GM12878 (cell line): ENCODE measurements around the gene KLHL8. TPM values are rescaled to one million over a fixed set of nuclear protein-coding genes. Genes with fewer than 3 reads are reported as not detected.

ENCODE experiments used
- ATAC-seq: fragments of 200-7000 bp; cut with Tn5 transposase; 3 replicates; pipeline ENCODE4 v1.9.1; 2020; ENCODE audit warnings: mild to moderate bottlenecking, moderate library complexity
- BruUV-seq: library from RNA; stranded (reverse); fragments of 400-500 nt; replicated peaks from 2 replicates; lab custom pipeline; 2021; lab: Mats Ljungman, UMichigan
- CTCF ChIA-PET: fragments of 300-600 bp; sonication (Branson Sonifier 250); formaldehyde crosslinking; extraction: SDS; loops from one replicate; lab custom pipeline; 2021; ENCODE audit warnings: inconsistent platforms; lab: Yijun Ruan, JAX
- POLR2A ChIA-PET: fragments of 350-600 bp; formaldehyde crosslinking; extraction: SDS; loops from one replicate; lab custom pipeline; 2021; ENCODE audit warnings: inconsistent platforms; lab: Charles Lee
- RAD21 ChIA-PET: fragments of 300-600 bp; sonication (Branson Sonifier 250); formaldehyde crosslinking; loops from one replicate; lab custom pipeline; 2023; ENCODE audit warnings: antibody characterized with exemption; ENCODE audit not compliant: unreplicated experiment; lab: Charles Lee
- SMC1A ChIA-PET: fragments of 300-600 bp; sonication (Branson Sonifier 250); formaldehyde crosslinking; loops from one replicate; lab custom pipeline; 2023; ENCODE audit not compliant: unreplicated experiment, uncharacterized antibody; lab: Charles Lee
- DNase-seq: peaks from one replicate; pipeline ENCODE4 v3.0.0-alpha.2; 2011; ENCODE audit warnings: low read depth, low spot score
- FAIRE-seq: peaks from 3 replicates; lab custom pipeline; 2011; peaks lifted over from hg19 to GRCh38; lab: Jason Lieb, UNC
- H2AFZ ChIP-seq: 2 replicates; pipeline ENCODE4 v1.6.0; 2011; ENCODE audit warnings: low read depth, low read length, control low read depth; ENCODE audit not compliant: control insufficient read depth
- H3K27ac ChIP-seq: 2 replicates; pipeline ENCODE4 v1.5.1; 2011; ENCODE audit warnings: control low read depth; ENCODE audit not compliant: control insufficient read depth, insufficient read depth
- H3K27me3 ChIP-seq, 2 experiments: replicated peaks in 1 of 2; 2 replicates each; pipeline versions ENCODE4 v1.6.0 to v1.6.1; 2011; ENCODE audit warnings: low read length in 1 of 2; ENCODE audit not compliant: control insufficient read depth in 2 of 2, insufficient read depth in 2 of 2
- H3K36me3 ChIP-seq, 2 experiments: 2 replicates each; pipeline ENCODE4 v1.5.1; 2011; ENCODE audit warnings: low read length in 1 of 2; ENCODE audit not compliant: control insufficient read depth in 2 of 2, insufficient read depth in 2 of 2
- H3K4me1 ChIP-seq: 2 replicates; pipeline ENCODE4 v1.6.1; 2011; ENCODE audit warnings: mild to moderate bottlenecking, low read length, moderate library complexity, mixed read lengths; ENCODE audit not compliant: control insufficient read depth, insufficient read depth
- H3K4me2 ChIP-seq: 2 replicates; pipeline ENCODE4 v1.6.0; 2011; ENCODE audit warnings: control low read depth; ENCODE audit not compliant: control insufficient read depth, insufficient read depth
- H3K4me3 ChIP-seq: fragments of 200-600 bp; sonication (generic); 2 replicates; pipeline ENCODE4 v1.5.1; 2016
- H3K79me2 ChIP-seq: 2 replicates; pipeline ENCODE4 v1.6.0; 2011; ENCODE audit warnings: low read length; ENCODE audit not compliant: control insufficient read depth, insufficient read depth
- H3K9ac ChIP-seq: 2 replicates; pipeline ENCODE4 v1.8.0; 2011; ENCODE audit warnings: low read length, control low read depth, mixed read lengths; ENCODE audit not compliant: control insufficient read depth, insufficient read depth
- H3K9me3 ChIP-seq: replicated peaks from 3 replicates; pipeline ENCODE4 v1.5.1; 2011; ENCODE audit warnings: mild to moderate bottlenecking, low read length; ENCODE audit not compliant: control insufficient read depth, insufficient read depth
- H4K20me1 ChIP-seq: 2 replicates; pipeline ENCODE4 v1.6.0; 2011; ENCODE audit not compliant: control insufficient read depth, insufficient read depth
- BRCA1 ChIP-seq: IDR thresholded peaks from 2 replicates; pipeline ENCODE4 v1.6.1; 2011; ENCODE audit warnings: low read depth, low read length, improper control_type of control experiment
- E4F1 ChIP-seq: fragments of 450-650 bp; IDR thresholded peaks from 2 replicates; pipeline ENCODE4 v1.6.1; 2018; ENCODE audit warnings: borderline replicate concordance, mild to moderate bottlenecking; ENCODE audit not compliant: partially characterized antibody
- IRF5 ChIP-seq: fragments of 450-650 bp; IDR thresholded peaks from 2 replicates; pipeline ENCODE4 v1.6.1; 2017; ENCODE audit warnings: borderline replicate concordance
- MYB ChIP-seq: fragments of 150-350 bp; IDR thresholded peaks from 2 replicates; pipeline ENCODE4 v1.6.1; 2014; ENCODE audit warnings: mild to moderate bottlenecking, low read depth, low read length, borderline replicate concordance
- NR2F1 ChIP-seq: fragments of 450-650 bp; conservative IDR thresholded peaks from 2 replicates; pipeline ENCODE4 v1.6.1; 2017; ENCODE audit warnings: mild to moderate bottlenecking
- NRF1 ChIP-seq: conservative IDR thresholded peaks from 2 replicates; pipeline ENCODE4 v1.6.1; 2011; ENCODE audit warnings: mild to moderate bottlenecking, low read depth, low read length, improper control_type of control experiment
- POLR2AphosphoS2 ChIP-seq: IDR thresholded peaks from 2 replicates; pipeline ENCODE4 v1.6.1; 2011; ENCODE audit warnings: low read depth, mild to moderate bottlenecking, low read length, improper control_type of control experiment, moderate library complexity
- POLR2AphosphoS5 ChIP-seq: IDR thresholded peaks from 2 replicates; pipeline ENCODE4 v1.6.1; 2011; ENCODE audit warnings: mild to moderate bottlenecking, low read length, inconsistent platforms
- POU2F2 ChIP-seq: IDR thresholded peaks from 3 replicates; pipeline ENCODE4 v1.6.1; 2011; ENCODE audit warnings: low read depth, mild to moderate bottlenecking, low read length, borderline replicate concordance
- RELB ChIP-seq: fragments of 450-650 bp; IDR thresholded peaks from 2 replicates; pipeline ENCODE4 v1.6.1; 2017; ENCODE audit warnings: low read depth, mild to moderate bottlenecking, moderate library complexity
- SIX5 ChIP-seq: IDR thresholded peaks from 2 replicates; pipeline ENCODE4 v1.6.1; 2011; ENCODE audit warnings: mild to moderate bottlenecking, low read depth, low read length, moderate library complexity; ENCODE audit not compliant: severe bottlenecking
- TCF3 ChIP-seq: IDR thresholded peaks from 2 replicates; pipeline ENCODE4 v1.6.1; 2012; ENCODE audit warnings: low read depth, mild to moderate bottlenecking, low read length, borderline replicate concordance; ENCODE audit not compliant: insufficient read depth
- YY1 ChIP-seq: IDR thresholded peaks from 2 replicates; pipeline ENCODE4 v1.6.1; 2011; ENCODE audit warnings: low read depth, mild to moderate bottlenecking, low read length
- ZNF217 ChIP-seq: fragments of 450-650 bp; IDR thresholded peaks from 2 replicates; pipeline ENCODE4 v1.6.1; 2017; ENCODE audit warnings: antibody characterized with exemption, mild to moderate bottlenecking
- ZNF24 ChIP-seq: fragments of 450-650 bp; IDR thresholded peaks from 2 replicates; pipeline ENCODE4 v1.6.1; 2017; ENCODE audit warnings: antibody characterized with exemption, mild to moderate bottlenecking
- ZNF274 ChIP-seq: IDR thresholded peaks from one replicate; pipeline ENCODE4 v1.8.0; 2011; ENCODE audit not compliant: insufficient read length, insufficient read depth
- ZNF622 ChIP-seq: fragments of 450-650 bp; IDR thresholded peaks from 2 replicates; pipeline ENCODE4 v1.6.1; 2017; ENCODE audit warnings: mild to moderate bottlenecking, inconsistent platforms
- WGBS: methylation state at CpG from one replicate; pipeline ENCODE4 v1.1.6; 2016; ENCODE audit warnings: low lambda C conversion rate; ENCODE audit not compliant: insufficient replicate concordance, insufficient coverage; ENCODE audit errors: missing lambda C conversion rate; 5-methylcytosine and 5-hydroxymethylcytosine counted together
- in situ Hi-C: fragments of 300-500 bp; cut with MboI; formaldehyde crosslinking; loops from 9 replicates; pipeline ENCODE4 v1.14.3; 2018; ENCODE audit warnings: mixed read lengths
- intact Hi-C: fragments of 100-400 bp; cut with micrococcal nuclease; formaldehyde crosslinking; loops from one replicate; pipeline ENCODE4 v1.14.2; 2022; ENCODE audit not compliant: unreplicated experiment
- polyA plus RNA-seq, 11 experiments: library from polyadenylated mRNA; depleted of rRNA in 4 of 11; unstranded in 6 of 11; stranded (reverse) in 5 of 11; fragments of >200 nt; fragmentation: Nextera tagmentation in 4 of 11; fragmentation: Illumina TruSeq in 1 of 11; extraction: Ambion mirVana in 4 of 11; extraction: Trizol in 1 of 11; gene quantifications; 1 replicate in 1 of 11; 2 replicates in 10 of 11; pipeline versions ENCODE4 v1.2.1 to v1.2.3, GENCODE V29; 2011 to 2016; ENCODE audit warnings: inconsistent platforms in 2 of 11, missing spikeins in 2 of 11, low read depth in 1 of 11
- total RNA-seq, 4 experiments: library from RNA; depleted of rRNA in 3 of 4; stranded (reverse); fragments of >200 nt in 3 of 4; fragmentation: Illumina TruSeq in 1 of 4; extraction: Trizol in 1 of 4; gene quantifications; 2 replicates each; pipeline versions ENCODE4 v1.2.1 to v1.2.3, GENCODE V29; 2013 to 2021

Gene KLHL8
- total and polyA plus RNA-seq, 10 of the 15 experiments (the other 5 are each of a cell fraction or from before 2014, with no cell fraction given), result 4.5 to 13.1 (median 9.0) TPM

GRCh38 chr4:87185146-87185870, 35.1 kb downstream of the KLHL8 start (continued):
- TF ChIP-seq NRF1 (no peak), TCF3 (no peak), ZNF24 (no peak), ZNF274 (no peak), POLR2AphosphoS5 (no peak), RELB (no peak), ZNF622 (no peak)

- Histone ChIP-seq H3K9me3 (no peaks in the 10 kb centered on the region), H3K27me3 (no peaks in the 10 kb centered on the region), H3K4me3 (no peak overlapping the region), H3K4me2 (no peak overlapping the region), H4K20me1 (no peaks in the 10 kb centered on the region), H3K79me2 (no peaks in the 10 kb centered on the region), H3K36me3 (peaks cover 0 to 4% of the 10 kb centered on the region in 2 experiments; a peak in 2 of 4 replicates), H3K4me1 (no peaks in the 10 kb centered on the region), H2AFZ (no peak overlapping the region), H3K27ac (no peak overlapping the region), H3K9ac (no peak overlapping the region)
- FAIRE-seq (no peak), DNase-seq (no peak), ATAC-seq (no peak)
- ChIA-PET RAD21 (no interaction called here), CTCF (interaction anchor here (0.7 to 1.4 kb wide), 3 partner anchors 29 to 364 kb away, joined by 3 to 5 read pairs (median 4); no protein-coding TSS in a partner anchor), POLR2A (no interaction called here), SMC1A (interaction anchor here (1.1 to 1.3 kb wide), 2 partner anchors 19 to 30 kb away, joined by 3 read pairs; no protein-coding TSS in a partner anchor)
- in situ Hi-C loops, result no loop called here
- no TSS peak for BruUV-seq
- intact Hi-C loops, result no loop called here
- 100% methylated on average over 2 of the region's 2 CpGs for WGBS
- TF ChIP-seq POLR2AphosphoS2, result no peak
- no peak for TF ChIP-seq SIX5
- TF ChIP-seq ZNF217, result no peak
- TF ChIP-seq IRF5, result no peak
- no peak for TF ChIP-seq NR2F1
- no peak for TF ChIP-seq MYB
- no peak for TF ChIP-seq POU2F2
- TF ChIP-seq ZNF622, result no peak
- TF ChIP-seq E4F1, result no peak
- no peak for TF ChIP-seq BRCA1
- no peak for TF ChIP-seq YY1
Measured at GRCh38 chr4:87180767-87181166, 39.7 kb downstream of the KLHL8 start.
